BE2C (cell line): ENCODE results near the gene SAMHD1.
A peak's percentile ranks its signal among the peaks of the same experiment; 100 is the strongest.
"Not testable (repeated sequence)": the region's sequence is repeated elsewhere in the genome, so short reads cannot be mapped to it uniquely, and the experiment has no call there.

Source experiments
- DNase-seq: peaks from one replicate; pipeline ENCODE4 v3.0.0-alpha.2; 2020
- H3K27me3 ChIP-seq: fragments of 250-450 bp; sonication (Bioruptor Pico); 2 replicates; pipeline ENCODE4 v1.5.1; 2020; ENCODE audit warnings: mild to moderate bottlenecking
- H3K36me3 ChIP-seq: fragments of 250-450 bp; sonication (Bioruptor Pico); 2 replicates; pipeline ENCODE4 v1.5.1; 2020; ENCODE audit warnings: mild to moderate bottlenecking
- H3K4me1 ChIP-seq: fragments of 250-450 bp; sonication (Bioruptor Pico); 2 replicates; pipeline ENCODE4 v1.5.1; 2020
- H3K4me3 ChIP-seq: 2 replicates; pipeline ENCODE4 v1.5.1; 2011; ENCODE audit warnings: low read depth, low read length
- H3K9me3 ChIP-seq: fragments of 250-450 bp; sonication (Bioruptor Pico); 2 replicates; pipeline ENCODE4 v1.5.1; 2020
- TF ChIP-seq, protein P1 (sequence below): IDR thresholded peaks from 2 replicates; pipeline ENCODE4 v1.5.1; 2012; ENCODE audit warnings: mild to moderate bottlenecking, low read depth, low read length

Gene SAMHD1

GRCh38 chr20:36848677-36849076 is 102.8 kb downstream of the SAMHD1 start:
- H3K36me3 ChIP-seq, result peaks cover 12% of the 10 kb centered on the region
- H3K4me3 ChIP-seq, result no peak overlapping the region
- H3K9me3 ChIP-seq, result peaks cover 3% of the 10 kb centered on the region; the same call in 1 of the 2 replicates
- H3K4me1 ChIP-seq, result peaks cover 4% of the 10 kb centered on the region; the same call in 1 of the 2 replicates
- TF ChIP-seq, protein P1, sequence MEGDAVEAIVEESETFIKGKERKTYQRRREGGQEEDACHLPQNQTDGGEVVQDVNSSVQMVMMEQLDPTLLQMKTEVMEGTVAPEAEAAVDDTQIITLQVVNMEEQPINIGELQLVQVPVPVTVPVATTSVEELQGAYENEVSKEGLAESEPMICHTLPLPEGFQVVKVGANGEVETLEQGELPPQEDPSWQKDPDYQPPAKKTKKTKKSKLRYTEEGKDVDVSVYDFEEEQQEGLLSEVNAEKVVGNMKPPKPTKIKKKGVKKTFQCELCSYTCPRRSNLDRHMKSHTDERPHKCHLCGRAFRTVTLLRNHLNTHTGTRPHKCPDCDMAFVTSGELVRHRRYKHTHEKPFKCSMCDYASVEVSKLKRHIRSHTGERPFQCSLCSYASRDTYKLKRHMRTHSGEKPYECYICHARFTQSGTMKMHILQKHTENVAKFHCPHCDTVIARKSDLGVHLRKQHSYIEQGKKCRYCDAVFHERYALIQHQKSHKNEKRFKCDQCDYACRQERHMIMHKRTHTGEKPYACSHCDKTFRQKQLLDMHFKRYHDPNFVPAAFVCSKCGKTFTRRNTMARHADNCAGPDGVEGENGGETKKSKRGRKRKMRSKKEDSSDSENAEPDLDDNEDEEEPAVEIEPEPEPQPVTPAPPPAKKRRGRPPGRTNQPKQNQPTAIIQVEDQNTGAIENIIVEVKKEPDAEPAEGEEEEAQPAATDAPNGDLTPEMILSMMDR, result no peak
- H3K27me3 ChIP-seq, result no peaks in the 10 kb centered on the region
- no peak for DNase-seq

DNA sequence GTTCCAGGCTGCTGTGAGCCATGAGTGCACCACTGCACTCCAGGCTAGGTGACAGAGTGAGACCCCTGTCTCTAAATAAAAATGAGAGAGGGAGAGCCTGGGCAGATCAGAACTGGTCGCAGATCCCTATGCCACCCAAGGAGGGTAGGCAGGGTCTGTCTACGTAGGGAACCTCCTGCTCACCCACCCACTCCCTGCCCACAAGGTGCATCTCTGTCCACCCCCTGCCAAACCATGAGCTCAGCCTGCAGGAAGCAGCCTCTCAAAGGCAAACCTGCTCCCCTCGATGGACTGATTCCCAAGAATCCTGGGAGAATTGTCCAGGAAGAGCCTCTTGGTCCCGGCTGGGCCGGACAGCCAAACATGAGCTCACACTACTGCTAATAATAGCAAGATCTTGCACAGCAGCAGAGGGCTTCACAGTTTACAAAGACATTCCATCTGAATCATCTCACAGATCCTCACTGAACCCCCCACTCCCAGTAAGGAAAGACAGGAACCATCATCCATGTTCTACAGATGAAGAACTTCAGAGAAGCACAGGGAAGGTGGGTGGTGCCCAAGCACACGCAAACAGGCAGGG is 103.3 kb downstream of the SAMHD1 start:
- H3K36me3 ChIP-seq, result peaks cover 9% of the 10 kb centered on the region
- peaks cover 3% of the 10 kb centered on the region; the same call in 1 of the 2 replicates for H3K9me3 ChIP-seq
- H3K4me3 ChIP-seq, result no peak overlapping the region
- no peak for DNase-seq
- TF ChIP-seq, protein P1, result no peak
- no peaks in the 10 kb centered on the region for H3K27me3 ChIP-seq
- H3K4me1 ChIP-seq, result peaks cover 4% of the 10 kb centered on the region; the same call in 1 of the 2 replicates

DNA sequence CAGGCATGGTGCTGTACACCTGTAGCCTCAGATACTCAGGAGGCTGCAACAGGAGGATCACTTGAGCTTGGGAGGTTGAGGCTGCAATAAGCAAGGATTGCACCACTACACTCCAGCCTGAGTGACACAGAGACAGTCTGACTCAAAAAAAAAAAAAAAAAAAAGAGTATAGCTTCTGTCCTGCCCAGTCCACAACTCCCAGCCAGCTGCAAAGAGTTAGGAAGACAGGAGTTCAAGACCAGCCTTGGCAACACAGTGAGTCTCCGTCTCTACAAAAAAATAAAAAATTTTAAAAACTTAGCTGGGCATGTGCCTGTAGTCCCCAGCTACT is 103.8 kb downstream of the SAMHD1 start:
- TF ChIP-seq, protein P1, result no peak
- H3K36me3 ChIP-seq, result peaks cover 9% of the 10 kb centered on the region
- H3K27me3 ChIP-seq, result no peaks in the 10 kb centered on the region
- no peak overlapping the region for H3K4me3 ChIP-seq
- H3K9me3 ChIP-seq, result peaks cover 3% of the 10 kb centered on the region; the same call in 1 of the 2 replicates
- DNase-seq, result no peak
- peaks cover 4% of the 10 kb centered on the region; the same call in 1 of the 2 replicates for H3K4me1 ChIP-seq

- no peak overlapping the region for H3K4me3 ChIP-seq
- no peak for DNase-seq
- TF ChIP-seq, protein P1, result no peak
- H3K9me3 ChIP-seq, result peaks cover 3% of the 10 kb centered on the region; the same call in 1 of the 2 replicates
- H3K4me1 ChIP-seq, result peaks cover 4% of the 10 kb centered on the region; the same call in 1 of the 2 replicates
- H3K27me3 ChIP-seq, result no peaks in the 10 kb centered on the region
- H3K36me3 ChIP-seq, result peaks cover 9% of the 10 kb centered on the region
Measured at GRCh38 chr20:36847009-36847709, 104.3 kb downstream of the SAMHD1 start.

- H3K4me1 ChIP-seq, result peaks cover 4% of the 10 kb centered on the region; the same call in 1 of the 2 replicates
- peak; percentile 55 for DNase-seq
- no peaks in the 10 kb centered on the region for H3K9me3 ChIP-seq
- H3K36me3 ChIP-seq, result 0 out of 2 replicates have a peak, but pooled peaks cover 3% of the 10 kb centered on the region
- no peak overlapping the region for H3K4me3 ChIP-seq
- no peaks in the 10 kb centered on the region for H3K27me3 ChIP-seq
- TF ChIP-seq, protein P1, result no peak
Measured at GRCh38 chr20:36845288-36845971, 106.1 kb downstream of the SAMHD1 start.

- H3K4me1 ChIP-seq, H3K9me3 ChIP-seq, DNase-seq, H3K27me3 ChIP-seq, H3K4me3 ChIP-seq: not testable (repeated sequence)
- peaks cover 33% of the 10 kb centered on the region for H3K36me3 ChIP-seq
Measured at GRCh38 chr20:36841030-36841429, 110.5 kb downstream of the SAMHD1 start.
